BLaER1 treated with 17β-estradiol and CSF1 and Interleukin-3, amounts not matched to agents 10 nM and 100 nM (cell line): ENCODE measurements around the gene KPNA3.

Experiments
- H3K27ac ChIP-seq, 11 experiments: shearing (Covaris generic); formaldehyde crosslinking; 2 replicates each; pipeline ENCODE4 v1.8.1; 2022
- H3K27me3 ChIP-seq, 11 experiments: shearing (Covaris generic); formaldehyde crosslinking; 2 replicates each; pipeline ENCODE4 v1.8.1; 2022
- H3K36me3 ChIP-seq, 11 experiments: shearing (Covaris generic); formaldehyde crosslinking; 2 replicates each; pipeline ENCODE4 v1.8.1; 2022
- H3K4me1 ChIP-seq, 10 experiments: shearing (Covaris generic); formaldehyde crosslinking; 2 replicates each; pipeline ENCODE4 v1.8.1; 2022
- H3K4me2 ChIP-seq, 11 experiments: shearing (Covaris generic); formaldehyde crosslinking; 2 replicates each; pipeline ENCODE4 v1.8.1; 2022
- H3K4me3 ChIP-seq, 10 experiments: shearing (Covaris generic); formaldehyde crosslinking; 2 replicates each; pipeline ENCODE4 v1.8.1; 2022
- H3K9ac ChIP-seq, 11 experiments: shearing (Covaris generic); formaldehyde crosslinking; 2 replicates each; pipeline ENCODE4 v1.8.1; 2022
- H3K9me3 ChIP-seq, 11 experiments: shearing (Covaris generic); formaldehyde crosslinking; replicated peaks in 1 of 11; 2 replicates each; pipeline ENCODE4 v1.8.1; 2022
- H4K20me1 ChIP-seq, 11 experiments: shearing (Covaris generic); formaldehyde crosslinking; 2 replicates each; pipeline ENCODE4 v1.8.1; 2022
- Cebpa-rat ChIP-seq, 11 experiments: shearing (Covaris generic); IDR thresholded peaks; 2 replicates each; pipeline ENCODE4 v1.8.1; 2022

KPNA3 gene

DNA sequence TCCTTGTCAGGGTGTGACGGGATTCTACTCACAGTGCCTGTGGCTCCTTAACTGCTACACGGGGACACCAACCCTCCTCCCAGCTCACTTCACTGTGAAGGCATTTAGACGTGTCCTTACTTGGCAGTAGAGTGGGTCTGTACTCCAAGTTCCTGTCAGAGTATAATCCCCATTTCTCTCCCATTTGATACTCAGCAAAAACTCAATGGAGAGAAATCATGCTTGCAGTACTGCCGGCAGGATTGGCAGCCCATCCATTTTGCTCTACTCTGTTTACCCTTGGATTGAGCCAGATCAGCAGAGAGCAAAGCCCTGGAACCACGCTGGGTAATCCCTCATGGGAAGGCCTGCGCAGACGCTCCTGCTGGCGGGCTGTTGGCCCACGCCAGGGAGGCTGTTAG lies 135.2 kb downstream of the KPNA3 start:
- H3K27me3 ChIP-seq: no peaks in the 10 kb centered on the region
- no peak overlapping the region for H3K9ac ChIP-seq
- H3K9me3 ChIP-seq: no peaks in the 10 kb centered on the region
- H3K27ac ChIP-seq: no peak overlapping the region
- no peak for TF ChIP-seq Cebpa-rat (IDR thresholded peaks at IDR 0.05)
- no peak overlapping the region for H3K4me2 ChIP-seq
- H3K36me3 ChIP-seq: peaks cover 27 to 69% (median 58%) of the 10 kb centered on the region in 11 experiments
- no peak overlapping the region for H3K4me3 ChIP-seq
- no peaks in the 10 kb centered on the region; a peak in 2 of 22 replicates for H4K20me1 ChIP-seq
- H3K4me1 ChIP-seq: peaks cover 9 to 25% (median 19%) of the 10 kb centered on the region in 10 experiments; a peak in 19 of 20 replicates

DNA sequence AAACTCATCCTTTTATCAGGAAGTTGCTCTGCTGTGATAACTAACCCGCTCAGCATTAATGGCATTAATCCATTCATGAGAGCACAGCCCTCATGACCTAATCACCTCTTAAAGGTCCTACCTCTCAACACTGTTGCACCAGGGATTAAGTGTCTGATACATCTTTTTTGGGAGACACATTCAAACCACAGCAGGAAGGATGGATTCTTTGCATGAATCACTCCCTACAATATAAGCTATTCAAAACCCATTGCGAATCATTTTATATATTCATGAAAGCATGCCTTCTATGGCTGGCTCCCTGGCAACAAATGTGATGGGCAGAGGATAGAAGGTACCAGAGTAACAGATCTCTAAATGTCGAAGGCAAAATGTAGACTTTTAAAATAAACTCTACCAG lies 136.6 kb downstream of the KPNA3 start:
- TF ChIP-seq Cebpa-rat (IDR thresholded peaks at IDR 0.05): no peak
- Histone ChIP-seq H3K9ac (no peak overlapping the region), H3K4me2 (peak overlapping the region in 4 of 11 experiments; percentile 5 to 35 (median 24); a peak in 3 of 22 replicates), H3K4me3 (no peak overlapping the region), H3K4me1 (peaks cover 9 to 32% (median 24%) of the 10 kb centered on the region in 10 experiments), H3K9me3 (no peaks in the 10 kb centered on the region), H3K27me3 (no peaks in the 10 kb centered on the region), H3K36me3 (peaks cover 14 to 56% (median 45%) of the 10 kb centered on the region in 11 experiments), H4K20me1 (no peaks in the 10 kb centered on the region; a peak in 2 of 22 replicates), H3K27ac (0 out of 22 replicates have a peak overlapping the region, but pooled peaks of 1 of the 11 experiments have one; percentile 24)

DNA sequence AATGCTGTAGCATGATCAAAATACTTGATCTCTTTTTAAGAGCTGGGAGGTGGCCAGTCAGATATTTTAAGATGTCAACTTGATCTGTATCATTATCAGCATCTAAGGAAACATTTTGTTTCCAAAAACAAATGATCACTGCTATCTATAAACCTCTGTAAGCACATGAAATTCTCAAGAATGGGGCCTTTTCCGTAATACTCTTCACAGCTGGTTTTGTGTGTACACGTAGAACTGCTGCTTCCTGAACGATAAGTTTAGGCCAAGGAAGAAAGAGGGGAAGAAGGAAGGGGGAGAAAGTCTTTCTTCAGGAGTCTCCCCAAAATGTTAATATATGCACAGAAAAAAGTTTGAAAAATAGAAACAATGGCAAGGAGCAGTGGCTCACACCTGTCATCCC lies 138.5 kb downstream of the KPNA3 start:
- H3K9me3 ChIP-seq: no peaks in the 10 kb centered on the region
- no peak overlapping the region for H3K9ac ChIP-seq
- no peak for TF ChIP-seq Cebpa-rat (IDR thresholded peaks at IDR 0.05)
- peaks cover 2 to 37% (median 26%) of the 10 kb centered on the region in 11 experiments; a peak in 21 of 22 replicates for H3K36me3 ChIP-seq
- H3K4me3 ChIP-seq: no peak overlapping the region
- H3K27ac ChIP-seq: no peak overlapping the region
- peaks cover 9 to 32% (median 24%) of the 10 kb centered on the region in 10 experiments for H3K4me1 ChIP-seq
- H3K4me2 ChIP-seq: peak overlapping the region in 2 of 11 experiments; percentile 18 to 65; a peak in 2 of 22 replicates
- H4K20me1 ChIP-seq: no peaks in the 10 kb centered on the region
- no peaks in the 10 kb centered on the region for H3K27me3 ChIP-seq

DNA sequence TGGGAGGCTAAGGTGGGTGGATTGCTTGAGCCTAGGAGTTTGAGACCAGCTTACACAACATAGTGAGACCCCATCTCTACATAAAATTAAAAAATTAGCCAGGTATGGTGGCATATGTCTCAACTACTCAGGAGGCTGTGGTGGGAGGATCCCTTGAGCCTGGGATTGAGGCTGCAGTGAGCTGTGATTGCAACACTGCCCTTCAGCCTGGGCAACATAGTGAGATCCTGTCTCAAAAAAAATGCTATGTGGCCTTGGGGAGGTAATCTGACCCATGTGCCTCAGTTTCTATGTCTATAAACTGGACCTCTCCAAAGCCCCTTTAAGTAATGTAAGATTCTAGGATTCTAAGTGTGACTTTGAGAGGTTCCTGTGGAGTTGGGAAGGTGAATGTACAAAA lies 139.0 kb downstream of the KPNA3 start:
- H3K27me3 ChIP-seq: no peaks in the 10 kb centered on the region
- peak in 1 of 11 experiments; percentile 46; a peak in 1 of 22 replicates for TF ChIP-seq Cebpa-rat (IDR thresholded peaks at IDR 0.05)
- peak overlapping the region in 1 of 11 experiments; percentile 20; a peak in 1 of 22 replicates for H3K27ac ChIP-seq
- peaks cover 9 to 32% (median 24%) of the 10 kb centered on the region in 10 experiments for H3K4me1 ChIP-seq
- H3K9me3 ChIP-seq: no peaks in the 10 kb centered on the region
- H3K36me3 ChIP-seq: peaks cover 0 to 32% (median 21%) of the 10 kb centered on the region in 11 experiments; a peak in 21 of 22 replicates
- no peak overlapping the region for H3K9ac ChIP-seq
- H4K20me1 ChIP-seq: no peaks in the 10 kb centered on the region
- H3K4me2 ChIP-seq: peak overlapping the region in 6 of 11 experiments; percentile 9 to 65 (median 38); a peak in 8 of 22 replicates
- H3K4me3 ChIP-seq: no peak overlapping the region

DNA sequence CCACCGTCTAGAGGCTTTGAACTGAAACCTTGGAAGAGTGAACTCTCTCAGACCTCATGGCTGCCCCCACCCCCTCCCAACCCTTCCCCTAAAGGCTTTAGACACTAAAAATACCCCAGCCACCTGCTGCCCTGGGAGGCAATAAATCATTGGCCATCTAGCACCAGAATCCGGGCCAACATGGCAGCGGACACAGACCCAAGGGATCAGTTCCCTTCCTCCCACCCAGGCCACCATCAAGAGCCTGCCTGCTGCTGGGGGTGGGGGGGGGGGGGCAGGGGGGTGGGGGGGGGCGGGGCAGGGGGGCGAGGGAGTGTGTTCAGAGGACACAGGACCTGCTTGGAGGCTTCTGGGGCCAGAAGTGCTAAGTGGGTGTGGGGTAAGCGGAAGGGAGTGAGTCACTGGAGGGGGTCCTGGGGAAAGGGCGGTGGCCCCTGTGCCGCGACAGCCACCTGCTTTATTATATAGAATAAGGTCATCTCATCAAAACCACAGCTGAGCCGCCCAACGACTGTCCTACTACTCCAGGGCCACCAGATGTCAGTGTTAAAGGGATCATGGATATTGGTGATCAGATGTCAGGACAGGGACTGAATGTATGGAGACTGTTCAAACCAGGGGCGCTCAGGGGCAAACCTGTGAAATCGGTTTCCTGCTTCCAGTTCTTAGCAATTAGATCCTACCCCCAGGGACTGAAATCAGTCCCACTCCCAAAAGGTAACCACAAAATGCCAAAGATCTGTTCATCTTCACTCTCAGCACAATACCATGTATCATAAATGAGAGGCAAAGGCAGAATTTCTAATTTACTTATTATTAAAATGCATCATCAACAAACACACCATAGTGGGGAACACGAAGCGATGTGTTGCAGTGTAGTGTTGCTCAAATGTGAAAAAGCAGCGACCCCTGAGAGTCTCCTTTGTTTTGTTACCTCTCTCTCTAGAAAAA lies 139.9 kb downstream of the KPNA3 start:
- H3K36me3 ChIP-seq: peaks cover 0 to 23% (median 12%) of the 10 kb centered on the region in 11 experiments; a peak in 18 of 22 replicates
- no peaks in the 10 kb centered on the region for H3K9me3 ChIP-seq
- peak overlapping the region in 3 of 11 experiments; percentile 29 to 55 (median 42); a peak in 4 of 22 replicates for H3K27ac ChIP-seq
- no peak overlapping the region for H3K4me3 ChIP-seq
- no peak for TF ChIP-seq Cebpa-rat (IDR thresholded peaks at IDR 0.05)
- no peaks in the 10 kb centered on the region for H4K20me1 ChIP-seq
- H3K4me2 ChIP-seq: peak overlapping the region in 10 of 11 experiments; percentile 11 to 65 (median 41); a peak in 13 of 22 replicates
- H3K4me1 ChIP-seq: peaks cover 9 to 32% (median 24%) of the 10 kb centered on the region in 10 experiments
- no peaks in the 10 kb centered on the region for H3K27me3 ChIP-seq
- H3K9ac ChIP-seq: peak overlapping the region in 1 of 11 experiments; percentile 36; a peak in 3 of 22 replicates

DNA sequence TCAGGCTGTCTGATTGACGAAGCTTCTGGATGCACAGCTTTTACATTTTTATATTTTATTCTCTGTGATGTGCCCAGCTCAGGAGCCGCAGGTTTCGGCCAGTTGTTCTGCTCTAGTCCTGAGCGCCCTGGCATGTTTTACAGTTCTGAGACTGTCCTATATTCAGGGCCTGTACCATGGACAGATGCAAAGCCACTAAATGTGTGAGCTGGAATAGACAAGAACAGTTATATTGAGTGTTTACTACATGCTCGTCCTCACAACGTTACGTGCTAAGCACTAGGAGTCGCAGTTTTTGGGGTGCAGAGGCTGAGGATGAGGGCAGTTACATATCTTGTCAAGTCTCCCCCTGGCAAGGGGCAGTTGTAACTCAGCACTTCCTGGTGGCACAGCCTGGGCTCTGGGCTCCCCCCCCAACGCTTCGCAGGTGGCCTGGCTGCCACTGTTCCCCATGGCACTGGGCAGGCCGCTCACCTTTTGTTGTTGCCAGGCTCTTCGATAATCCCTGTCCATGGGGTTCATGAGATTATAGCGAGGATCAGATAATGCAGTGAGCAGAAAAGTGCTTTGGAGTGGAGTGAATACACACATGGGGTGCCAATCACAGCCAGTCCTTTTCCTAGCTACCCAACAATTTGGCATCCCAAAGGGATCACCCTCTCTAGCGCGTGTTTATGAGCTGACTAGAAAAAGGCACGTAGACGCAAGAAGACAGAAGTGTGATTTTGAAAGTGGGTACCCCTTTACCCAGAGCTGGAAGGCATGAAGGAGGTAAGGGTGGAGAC lies 140.7 kb downstream of the KPNA3 start:
- H3K27me3 ChIP-seq: no peaks in the 10 kb centered on the region
- TF ChIP-seq Cebpa-rat (IDR thresholded peaks at IDR 0.05): no peak
- H3K4me3 ChIP-seq: no peak overlapping the region
- peak overlapping the region in 3 of 11 experiments; percentile 29 to 55 (median 42); a peak in 6 of 22 replicates for H3K27ac ChIP-seq
- H3K4me2 ChIP-seq: peak overlapping the region in 6 of 11 experiments; percentile 17 to 65 (median 52); a peak in 10 of 22 replicates
- H3K9me3 ChIP-seq: no peaks in the 10 kb centered on the region
- peaks cover 0 to 15% (median 4%) of the 10 kb centered on the region in 11 experiments; a peak in 9 of 22 replicates for H3K36me3 ChIP-seq
- no peaks in the 10 kb centered on the region for H4K20me1 ChIP-seq
- H3K4me1 ChIP-seq: peaks cover 11 to 34% (median 27%) of the 10 kb centered on the region in 10 experiments
- H3K9ac ChIP-seq: peak overlapping the region in 1 of 11 experiments; percentile 36; a peak in 2 of 22 replicates

DNA sequence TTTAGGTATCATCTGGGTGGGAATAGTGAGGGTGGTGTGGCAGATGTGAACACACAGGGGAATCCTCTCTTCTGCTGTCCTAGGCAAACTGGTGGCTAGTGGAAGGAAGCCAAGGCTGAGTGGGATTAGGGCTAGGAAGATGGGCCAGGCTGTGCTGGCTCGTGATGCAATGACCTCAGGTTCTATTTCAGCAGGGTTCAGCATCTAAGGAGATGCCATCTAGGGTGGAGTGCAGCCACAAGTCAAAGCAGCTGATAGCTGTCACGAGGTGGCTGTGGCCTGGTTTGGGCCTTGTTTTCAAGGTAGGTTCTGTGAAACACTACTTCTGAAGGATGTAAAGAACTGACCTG lies 142.5 kb downstream of the KPNA3 start:
- H3K4me3 ChIP-seq: no peak overlapping the region
- no peak for TF ChIP-seq Cebpa-rat (IDR thresholded peaks at IDR 0.05)

More for the DNA sequence above, 142.5 kb downstream of the KPNA3 start:
- H3K9me3 ChIP-seq: no peaks in the 10 kb centered on the region
- peaks cover 20 to 47% (median 38%) of the 10 kb centered on the region in 10 experiments for H3K4me1 ChIP-seq
- peaks cover 0 to 8% (median 0%) of the 10 kb centered on the region in 11 experiments; a peak in 2 of 22 replicates for H3K36me3 ChIP-seq
- no peaks in the 10 kb centered on the region for H4K20me1 ChIP-seq
- no peak overlapping the region for H3K9ac ChIP-seq
- no peaks in the 10 kb centered on the region for H3K27me3 ChIP-seq
- no peak overlapping the region for H3K27ac ChIP-seq
- 0 out of 22 replicates have a peak overlapping the region, but pooled peaks of 1 of the 11 experiments have one; percentile 11 for H3K4me2 ChIP-seq
